ENCODE results near the gene LDLR.

DNA sequence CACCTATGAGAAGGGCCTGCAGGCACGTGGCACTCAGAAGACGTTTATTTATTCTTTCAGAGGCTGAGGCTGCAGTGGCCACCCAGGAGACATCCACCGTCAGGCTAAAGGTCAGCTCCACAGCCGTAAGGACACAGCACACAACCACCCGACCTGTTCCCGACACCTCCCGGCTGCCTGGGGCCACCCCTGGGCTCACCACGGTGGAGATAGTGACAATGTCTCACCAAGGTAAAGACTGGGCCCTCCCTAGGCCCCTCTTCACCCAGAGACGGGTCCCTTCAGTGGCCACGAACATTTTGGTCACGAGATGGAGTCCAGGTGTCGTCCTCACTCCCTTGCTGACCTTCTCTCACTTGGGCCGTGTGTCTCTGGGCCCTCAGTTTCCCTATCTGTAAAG is 33.9 kb downstream of the LDLR start:
- TF ChIP-seq SPI1 (IDR thresholded peaks at IDR 0.05; ENCODE audit: low read depth, low read length) = no peak
- TF ChIP-seq POLR2AphosphoS5 (IDR thresholded peaks at IDR 0.05; ENCODE audit: low read depth, low read length) = no peak
- TF ChIP-seq TAF1 (IDR thresholded peaks at IDR 0.05; ENCODE audit: low read depth, low read length) = no peak

All from GM12891 (cell line).